HG03175 (cell line): ENCODE data around the gene LCTL.
"Not testable (repeated sequence)": the region's sequence is repeated elsewhere in the genome, so short reads cannot be mapped to it uniquely, and the experiment has no call there.

Experiments used
- ATAC-seq: cut with Tn5 transposase; IDR thresholded peaks from one replicate; pipeline ENCODE4 v1.9.1; 2021; ENCODE audit warnings: mild to moderate bottlenecking, moderate library complexity; ENCODE audit not compliant: unreplicated experiment

LCTL gene

GRCh38 chr15:66503780-66504562, 61.8 kb downstream of the LCTL start:
- no peak for ATAC-seq

GRCh38 chr15:66503041-66503648, 62.7 kb downstream of the LCTL start:
- not testable (repeated sequence) for ATAC-seq

- no peak for ATAC-seq
Observed at GRCh38 chr15:66502491-66502890, 63.3 kb downstream of the LCTL start.

DNA sequence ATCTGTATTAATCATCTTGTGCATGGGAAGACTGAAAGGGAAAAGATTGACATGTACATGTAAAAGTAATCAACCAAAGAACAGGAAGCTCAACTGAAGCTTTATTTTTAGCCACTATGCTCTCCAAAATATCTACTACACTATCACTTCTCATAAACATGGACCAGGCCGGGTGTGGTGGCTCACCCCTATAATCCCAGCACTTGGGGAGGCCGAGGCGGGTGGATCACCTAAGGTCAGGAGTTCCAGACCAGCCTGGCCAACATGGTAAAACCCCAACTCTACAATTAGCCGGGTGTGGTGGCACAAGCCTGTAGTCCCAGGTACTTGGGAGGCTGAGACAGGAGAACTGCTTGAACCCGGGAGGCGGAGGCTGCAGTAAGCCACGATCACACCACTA, 65.5 kb downstream of the LCTL start:
- not testable (repeated sequence) for ATAC-seq

DNA sequence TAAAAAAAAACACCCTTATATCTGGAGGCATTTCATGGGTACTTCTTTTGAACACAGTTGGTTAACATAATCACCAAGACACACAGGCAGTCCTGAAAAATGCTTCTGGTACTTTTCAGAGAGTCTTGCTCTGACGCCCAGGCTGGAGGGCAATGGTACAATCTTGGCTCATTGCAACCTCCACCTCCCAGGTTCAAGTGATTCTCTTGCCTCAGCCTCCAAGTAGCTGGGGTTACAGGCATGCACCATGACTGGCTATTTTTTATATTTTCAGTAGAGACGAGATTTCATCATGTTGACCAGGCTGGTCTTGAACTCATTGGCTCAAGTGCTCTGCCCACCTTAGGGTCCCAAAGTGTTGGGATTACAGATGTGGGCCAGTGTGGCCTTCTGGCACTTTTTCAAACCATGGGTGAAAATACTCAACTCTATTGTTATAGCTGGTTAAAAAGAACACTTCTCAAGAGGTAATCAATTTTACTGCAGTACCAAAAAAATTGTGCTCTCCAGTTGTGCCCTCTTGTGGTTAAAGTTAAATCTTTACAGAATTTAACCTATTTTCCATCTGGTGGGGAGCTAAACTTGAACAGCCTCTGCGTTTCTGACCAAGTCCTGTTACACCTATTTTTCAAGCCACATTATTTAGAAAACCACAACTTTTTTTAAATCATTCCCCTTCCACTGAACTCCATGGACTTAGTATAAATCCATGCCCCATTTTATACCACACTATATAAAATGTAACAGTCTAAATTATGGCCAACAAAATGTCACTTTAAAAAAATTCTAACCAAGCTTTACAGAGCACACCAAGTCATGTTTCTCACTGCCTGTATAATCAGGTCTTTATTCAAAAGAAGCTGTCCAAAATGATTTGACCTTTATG, 67.1 kb downstream of the LCTL start:
- ATAC-seq = no peak
